Measurements from ENCODE around the gene COL4A5.

DNA sequence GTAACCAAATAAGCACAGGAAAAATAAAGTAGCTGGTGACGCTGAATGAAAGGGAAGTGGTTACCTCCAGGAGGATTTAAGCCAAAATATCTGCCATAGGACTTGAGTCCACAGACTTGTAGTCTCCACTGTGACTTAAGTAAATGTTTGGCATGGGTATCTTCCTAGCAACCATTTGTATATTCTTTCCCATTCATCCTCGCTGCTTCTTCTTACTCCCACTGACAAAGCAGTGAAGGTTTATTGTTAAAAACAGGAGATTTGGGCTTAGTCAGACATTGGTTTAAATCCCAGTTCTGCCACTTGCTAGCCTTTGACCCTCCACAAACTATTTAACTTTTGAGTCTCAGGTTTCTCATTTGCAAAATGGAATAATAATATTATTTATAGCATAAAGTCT is 23.7 kb upstream of the COL4A5 start:
- TF ChIP-seq POLR2A (IDR thresholded peaks at IDR 0.05): no peak
- no peak for TF ChIP-seq CTCF (IDR thresholded peaks at IDR 0.05)

All from esophagus squamous epithelium (tissue), 4 donors.